Activated gamma-delta T cell treated with anti-CD3 and anti-CD28 coated beads, Interleukin-2, amount 50 U/mL, for 16 hours (primary cell): ENCODE results near the gene NONO.
"Not testable (repeated sequence)": the region's sequence is repeated elsewhere in the genome, so short reads cannot be mapped to it uniquely, and the experiment has no call there.

Experiments used
- DNase-seq: peaks from one replicate; pipeline ENCODE4 v3.0.0-alpha.2; 2020; ENCODE audit warnings: low read depth

NONO gene

GRCh38 chrX:71283403-71284143 lies at the start of gene NONO:
Gene NONO (plus strand): TSS chrX:71283635. CDS start chrX:71290638, 7,003 bp downstream.
- peak; percentile 72 for DNase-seq

- DNase-seq, result no peak
Measured at GRCh38 chrX:71235482-71235881, 48.0 kb upstream of the NONO start.

- DNase-seq, result no peak
Measured at GRCh38 chrX:71236836-71237235, 46.6 kb upstream of the NONO start.

DNA sequence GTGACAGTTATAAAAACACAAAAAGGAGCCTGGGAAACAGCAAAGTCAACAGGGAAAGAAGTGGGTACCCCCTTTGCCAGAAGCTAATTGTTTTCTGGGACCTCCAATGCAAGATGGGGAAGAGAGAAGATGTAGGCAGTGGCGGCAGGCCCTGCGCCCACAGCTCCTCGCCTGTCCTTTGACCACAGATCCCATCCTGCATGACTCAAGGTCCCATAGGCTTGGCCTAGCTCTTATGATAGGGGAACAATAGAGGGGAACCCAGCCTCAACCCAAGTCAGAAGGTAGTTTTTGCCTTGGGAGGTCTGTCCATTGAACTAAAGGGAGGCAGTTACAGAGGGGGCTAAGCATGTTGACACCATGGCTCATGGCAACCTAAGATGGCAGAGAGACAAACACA lies 43.7 kb upstream of the NONO start:
- DNase-seq, result no peak

- DNase-seq, result no peak
Measured at GRCh38 chrX:71241301-71241700, 42.1 kb upstream of the NONO start.

DNA sequence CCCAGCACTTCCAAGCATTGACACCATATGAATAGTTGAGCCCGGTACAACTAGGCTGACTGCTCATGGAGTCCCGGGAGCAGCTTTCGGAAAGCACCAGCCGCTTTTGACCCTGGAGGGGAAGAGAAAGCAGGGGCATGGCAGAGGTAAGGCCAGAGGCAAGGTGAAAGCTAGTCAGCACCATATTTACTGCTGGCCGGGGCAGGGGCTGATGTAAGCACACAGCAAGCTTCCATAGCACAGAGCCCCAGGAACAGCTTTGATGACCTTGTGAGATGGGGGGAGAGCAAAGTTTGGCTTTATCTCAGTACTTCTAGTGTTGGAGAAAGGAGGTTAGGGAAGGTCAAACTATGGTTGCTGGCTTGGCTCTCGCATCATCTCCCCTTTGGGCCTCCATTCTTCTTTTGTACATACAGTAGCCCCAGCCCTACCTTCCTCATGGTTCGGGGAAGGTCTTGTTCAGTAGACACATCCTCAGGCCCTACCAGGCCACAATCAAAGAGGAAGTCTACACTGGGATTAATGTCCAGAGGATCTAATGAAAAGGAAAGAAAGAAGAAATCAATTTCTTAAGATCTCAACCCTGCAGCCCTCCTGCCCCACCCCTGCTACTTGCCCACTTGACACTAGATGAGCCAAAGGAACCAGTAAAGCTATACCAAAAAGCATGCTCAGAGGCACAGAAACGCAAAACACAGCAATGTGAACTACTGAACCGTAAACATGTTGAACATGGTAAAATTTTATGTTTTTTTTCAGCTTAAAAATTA lies 38.9 kb upstream of the NONO start:
- DNase-seq, result no peak

DNA sequence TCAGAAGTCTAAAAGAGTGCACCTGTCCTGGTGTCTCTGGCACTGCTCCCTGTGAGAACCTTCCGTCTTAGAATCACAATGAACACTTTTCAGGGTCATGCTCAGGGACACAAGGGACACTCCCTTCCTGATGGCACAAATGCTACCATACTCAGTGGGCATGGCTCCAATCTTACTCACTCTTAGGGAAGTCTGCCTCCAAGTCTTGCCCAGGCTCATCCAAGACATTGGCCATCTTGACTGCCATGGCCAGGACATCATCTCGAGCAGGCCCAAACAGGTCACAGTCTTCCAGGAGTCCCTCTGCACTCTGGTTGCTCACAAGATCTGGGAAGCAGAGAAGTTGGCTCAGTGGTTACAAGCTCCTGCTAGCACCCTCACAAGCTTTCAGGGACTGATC lies 38.3 kb upstream of the NONO start:
- DNase-seq, result no peak

DNA sequence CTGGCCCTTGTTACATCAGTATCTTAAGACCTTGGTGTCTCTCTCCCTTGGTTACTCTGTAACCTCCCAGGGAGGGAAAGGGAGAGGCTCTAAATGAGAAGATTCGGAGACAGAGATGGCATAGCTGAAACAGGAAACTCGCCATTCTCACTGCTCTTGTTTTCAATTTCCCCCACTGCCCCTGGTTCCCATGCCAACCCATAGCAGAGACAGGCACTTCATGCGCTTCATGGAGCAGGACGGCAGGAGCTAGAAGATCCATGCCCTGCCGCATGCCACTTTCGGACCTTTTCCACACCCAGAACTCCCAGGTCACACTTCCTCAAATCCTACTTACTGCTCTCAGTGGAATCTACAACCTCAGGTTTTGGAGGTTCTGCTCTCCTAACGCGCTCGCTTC lies 32.6 kb upstream of the NONO start:
- DNase-seq, result no peak

DNA sequence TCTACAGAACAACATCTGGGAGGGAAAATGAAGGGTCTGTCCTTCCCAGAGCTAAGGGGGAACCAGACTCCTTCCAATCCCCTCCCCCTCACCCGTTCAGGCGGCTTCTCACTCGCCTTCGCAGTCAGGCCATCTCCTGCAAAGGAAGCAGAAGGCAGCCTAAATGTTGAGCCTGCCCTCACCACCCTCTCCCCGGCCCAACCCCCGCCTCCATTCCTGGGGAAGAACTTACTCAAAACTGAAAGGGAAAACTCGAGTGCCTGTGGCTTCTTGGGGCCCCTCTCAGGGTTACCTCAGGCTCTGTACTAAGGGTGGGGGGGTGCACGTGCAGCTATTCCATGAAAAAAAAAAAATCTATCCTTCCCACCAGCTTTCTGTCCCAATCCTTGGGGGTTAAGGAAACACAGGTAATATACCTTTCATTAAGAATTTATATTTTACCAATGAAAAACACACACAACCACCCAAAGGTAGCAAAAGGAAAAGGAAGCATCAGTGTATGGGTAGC lies 31.9 kb upstream of the NONO start:
- no peak for DNase-seq

DNA sequence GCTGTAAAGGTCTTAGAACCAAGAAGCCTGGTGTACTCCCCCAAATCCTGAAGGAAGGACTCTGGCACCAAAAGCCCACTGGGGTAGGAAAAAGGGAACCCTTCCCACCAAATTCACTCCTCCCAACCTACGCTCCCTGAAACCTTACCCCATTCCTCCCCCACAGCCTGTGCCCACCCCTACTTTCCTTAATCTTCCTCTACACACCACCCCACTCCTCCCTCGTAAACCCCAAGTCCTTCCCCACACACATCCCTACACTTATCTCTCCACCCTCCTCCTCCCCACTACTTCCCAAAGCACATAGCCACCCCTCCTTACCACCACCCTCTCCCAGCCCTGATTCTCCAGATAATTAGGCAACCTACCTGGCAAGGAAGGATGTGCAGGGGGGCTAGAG lies 31.2 kb upstream of the NONO start:
- no peak for DNase-seq

- no peak for DNase-seq
Measured at GRCh38 chrX:71253253-71254091, 30.0 kb upstream of the NONO start.

DNA sequence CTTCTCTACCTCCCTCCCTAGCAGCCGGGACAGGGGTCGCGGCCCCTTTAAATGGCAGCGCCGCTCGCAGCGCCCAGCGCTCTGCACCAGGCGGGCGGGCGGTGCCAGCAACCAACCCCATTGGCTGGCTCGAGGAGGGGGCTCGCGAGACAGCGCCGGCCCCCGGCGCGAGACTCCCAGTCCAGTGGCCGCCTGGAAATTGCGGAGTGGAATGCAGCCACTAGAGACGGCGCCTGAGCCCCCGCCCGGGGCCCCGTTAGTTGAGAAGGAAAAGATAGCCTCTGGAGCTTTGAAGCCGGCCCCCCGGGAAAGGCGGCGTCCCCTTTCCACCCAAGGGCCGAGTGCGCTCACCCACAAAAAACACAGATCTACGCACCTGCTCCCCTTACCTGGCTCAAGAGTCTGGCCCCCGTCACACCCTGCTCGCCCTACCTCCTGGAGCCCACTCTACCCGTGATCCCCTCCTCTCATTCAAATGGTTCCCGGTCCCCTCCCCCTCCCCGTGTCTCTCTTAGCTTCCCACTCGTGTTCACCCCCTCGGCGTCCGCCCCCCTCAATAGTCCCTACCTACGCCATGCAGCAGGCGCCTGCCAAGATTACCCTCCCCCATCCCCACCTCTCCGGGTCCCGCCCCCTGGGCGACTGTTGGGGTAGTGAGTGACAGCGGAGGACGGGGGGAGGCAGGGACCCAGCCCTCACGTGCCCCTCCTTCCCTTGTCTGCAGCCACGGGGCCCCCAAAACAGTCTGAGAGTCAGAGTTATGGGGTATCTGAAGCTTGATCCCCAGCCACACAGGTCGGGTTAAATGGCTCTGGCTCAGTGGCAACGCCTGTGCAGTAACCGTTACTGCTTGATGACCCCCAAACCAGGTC lies 29.1 kb upstream of the NONO start, which contains the start of gene ZMYM3:
Gene ZMYM3, minus strand, starts transcription at position 49 of the 872 bp plus-strand sequence. CDS start 885 bp downstream, outside the sequence.
- peak; percentile 63 for DNase-seq

DNA sequence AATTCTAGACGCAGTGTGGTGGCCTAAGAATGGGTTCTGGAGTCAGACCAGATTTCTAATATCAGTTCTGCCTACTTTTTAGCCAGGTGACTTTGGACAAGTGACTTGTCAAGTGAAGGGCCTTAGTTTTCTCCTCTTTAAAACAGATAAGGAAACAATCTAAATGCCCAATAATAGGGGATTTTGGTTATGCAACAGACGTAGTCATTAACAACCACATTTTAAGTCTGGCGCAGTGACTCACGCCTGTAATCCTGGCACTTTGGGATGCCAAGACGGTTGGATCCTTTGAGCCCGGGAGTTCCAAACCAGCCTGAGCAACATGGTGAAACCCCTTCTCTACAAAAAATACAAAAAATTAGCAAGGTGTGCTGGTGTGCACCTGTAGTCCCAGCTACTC lies 27.4 kb upstream of the NONO start:
- DNase-seq, result no peak

- DNase-seq, result no peak
Measured at GRCh38 chrX:71256856-71257255, 26.6 kb upstream of the NONO start.

DNA sequence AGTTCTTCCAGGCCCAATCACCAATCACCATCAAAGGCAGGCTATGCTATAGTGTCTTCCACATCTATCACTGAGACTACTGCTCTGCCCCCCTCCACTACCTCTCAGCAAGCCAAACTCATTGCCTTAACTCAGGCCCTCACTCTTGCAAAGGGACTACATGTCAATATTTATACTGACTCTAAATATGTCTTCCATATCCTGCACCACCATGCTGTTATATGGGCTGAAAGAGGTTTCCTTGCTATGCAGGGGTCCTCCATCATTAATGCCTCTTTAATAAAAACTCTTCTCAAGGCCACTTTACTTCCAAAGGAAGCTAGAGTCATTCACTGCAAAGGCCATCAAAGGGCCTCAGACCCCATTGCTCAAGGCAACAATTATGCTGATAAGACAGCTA lies 14.8 kb upstream of the NONO start:
- not testable (repeated sequence) for DNase-seq

DNA sequence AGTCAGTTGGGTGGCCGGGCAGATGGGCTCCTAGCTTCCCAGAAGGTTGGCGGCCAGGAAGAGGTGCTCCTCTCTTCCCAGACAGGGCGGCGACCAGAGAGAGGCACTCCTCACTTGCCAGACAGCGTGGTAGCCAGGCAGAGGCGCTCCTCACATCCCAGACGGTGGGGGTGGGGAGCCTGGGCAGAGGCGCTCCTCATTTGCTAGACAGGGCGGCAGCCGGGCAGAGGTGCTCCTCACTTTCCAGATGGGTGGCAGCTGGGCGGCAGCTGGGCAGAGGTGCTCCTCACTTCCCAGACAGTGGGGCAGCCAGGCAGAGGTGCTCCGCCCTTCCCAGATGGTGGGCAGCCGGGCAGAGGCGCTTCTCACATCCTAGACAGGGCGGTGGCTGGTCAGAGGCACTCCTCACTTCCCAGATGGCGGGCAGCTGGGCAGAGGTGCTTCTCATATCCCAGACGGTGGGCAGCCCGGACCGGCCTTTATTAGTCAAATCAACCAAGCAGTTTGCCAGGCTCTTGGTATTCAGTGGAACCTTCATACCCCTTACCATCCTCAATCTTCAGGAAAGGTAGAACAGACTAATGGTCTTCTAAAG lies 13.5 kb upstream of the NONO start:
- no peak for DNase-seq

DNA sequence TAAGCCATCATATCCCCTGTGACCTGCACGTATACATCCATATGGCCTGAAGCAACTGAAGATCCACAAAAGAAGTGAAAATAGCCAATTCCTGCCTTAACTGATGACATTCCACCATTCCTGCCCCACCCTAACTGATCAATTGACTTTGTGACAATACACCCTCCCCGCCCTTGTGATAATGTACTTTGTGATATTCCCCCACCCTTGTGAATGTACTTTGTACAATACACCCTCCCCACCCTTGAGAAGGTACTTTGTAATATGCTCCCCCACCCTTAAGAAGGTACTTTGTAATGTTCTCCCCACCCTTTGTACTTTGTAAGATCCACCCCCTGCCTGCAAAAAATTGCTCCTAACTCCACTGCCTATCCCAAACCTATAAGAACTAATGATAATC lies 11.1 kb upstream of the NONO start:
- DNase-seq, result not testable (repeated sequence)

GRCh38 chrX:71281300-71281699 lies 2.1 kb upstream of the NONO start:
- not testable (repeated sequence) for DNase-seq

GRCh38 chrX:71282514-71283402 lies 677 bp upstream of the NONO start:
- DNase-seq, result peak; percentile 5

GRCh38 chrX:71285929-71286328 lies 2.5 kb downstream of the NONO start:
- DNase-seq, result no peak
